GM12878 (cell line): ENCODE results near the gene ZNF148. TPM values are rescaled to one million over a fixed set of nuclear protein-coding genes. Genes with fewer than 3 reads are reported as not detected.

Experiments used
- ATAC-seq: fragments of 200-7000 bp; cut with Tn5 transposase; 3 replicates; pipeline ENCODE4 v1.9.1; 2020; ENCODE audit warnings: mild to moderate bottlenecking, moderate library complexity
- BruUV-seq: library from RNA; stranded (reverse); fragments of 400-500 nt; replicated peaks from 2 replicates; lab custom pipeline; 2021; lab: Mats Ljungman, UMichigan
- CTCF ChIA-PET: fragments of 300-600 bp; sonication (Branson Sonifier 250); formaldehyde crosslinking; extraction: SDS; loops from one replicate; lab custom pipeline; 2021; ENCODE audit warnings: inconsistent platforms; lab: Yijun Ruan, JAX
- POLR2A ChIA-PET: fragments of 350-600 bp; formaldehyde crosslinking; extraction: SDS; loops from one replicate; lab custom pipeline; 2021; ENCODE audit warnings: inconsistent platforms; lab: Charles Lee
- RAD21 ChIA-PET: fragments of 300-600 bp; sonication (Branson Sonifier 250); formaldehyde crosslinking; loops from one replicate; lab custom pipeline; 2023; ENCODE audit warnings: antibody characterized with exemption; ENCODE audit not compliant: unreplicated experiment; lab: Charles Lee
- SMC1A ChIA-PET: fragments of 300-600 bp; sonication (Branson Sonifier 250); formaldehyde crosslinking; loops from one replicate; lab custom pipeline; 2023; ENCODE audit not compliant: unreplicated experiment, uncharacterized antibody; lab: Charles Lee
- DNase-seq: peaks from one replicate; pipeline ENCODE4 v3.0.0-alpha.2; 2011; ENCODE audit warnings: low read depth, low spot score
- FAIRE-seq: peaks from 3 replicates; lab custom pipeline; 2011; peaks lifted over from hg19 to GRCh38; lab: Jason Lieb, UNC
- H2AFZ ChIP-seq: 2 replicates; pipeline ENCODE4 v1.6.0; 2011; ENCODE audit warnings: low read depth, low read length, control low read depth; ENCODE audit not compliant: control insufficient read depth
- H3K27ac ChIP-seq: 2 replicates; pipeline ENCODE4 v1.5.1; 2011; ENCODE audit warnings: control low read depth; ENCODE audit not compliant: control insufficient read depth, insufficient read depth
- H3K27me3 ChIP-seq, 2 experiments: replicated peaks in 1 of 2; 2 replicates each; pipeline versions ENCODE4 v1.6.0 to v1.6.1; 2011; ENCODE audit warnings: low read length in 1 of 2; ENCODE audit not compliant: control insufficient read depth in 2 of 2, insufficient read depth in 2 of 2
- H3K36me3 ChIP-seq, 2 experiments: 2 replicates each; pipeline ENCODE4 v1.5.1; 2011; ENCODE audit warnings: low read length in 1 of 2; ENCODE audit not compliant: control insufficient read depth in 2 of 2, insufficient read depth in 2 of 2
- H3K4me1 ChIP-seq: 2 replicates; pipeline ENCODE4 v1.6.1; 2011; ENCODE audit warnings: mild to moderate bottlenecking, low read length, moderate library complexity, mixed read lengths; ENCODE audit not compliant: control insufficient read depth, insufficient read depth
- H3K4me2 ChIP-seq: 2 replicates; pipeline ENCODE4 v1.6.0; 2011; ENCODE audit warnings: control low read depth; ENCODE audit not compliant: control insufficient read depth, insufficient read depth
- H3K4me3 ChIP-seq: fragments of 200-600 bp; sonication (generic); 2 replicates; pipeline ENCODE4 v1.5.1; 2016
- H3K79me2 ChIP-seq: 2 replicates; pipeline ENCODE4 v1.6.0; 2011; ENCODE audit warnings: low read length; ENCODE audit not compliant: control insufficient read depth, insufficient read depth
- H3K9ac ChIP-seq: 2 replicates; pipeline ENCODE4 v1.8.0; 2011; ENCODE audit warnings: low read length, control low read depth, mixed read lengths; ENCODE audit not compliant: control insufficient read depth, insufficient read depth
- H3K9me3 ChIP-seq: replicated peaks from 3 replicates; pipeline ENCODE4 v1.5.1; 2011; ENCODE audit warnings: mild to moderate bottlenecking, low read length; ENCODE audit not compliant: control insufficient read depth, insufficient read depth
- H4K20me1 ChIP-seq: 2 replicates; pipeline ENCODE4 v1.6.0; 2011; ENCODE audit not compliant: control insufficient read depth, insufficient read depth
- CBFB ChIP-seq: IDR thresholded peaks from 2 replicates; pipeline ENCODE4 v1.6.1; 2016; ENCODE audit warnings: antibody characterized with exemption, low read depth
- CEBPB ChIP-seq, 2 experiments: fragments of 150-350 bp in 1 of 2; IDR thresholded peaks; 2 replicates each; pipeline ENCODE4 v1.6.1; 2012 to 2014; ENCODE audit warnings: low read depth in 2 of 2, low read length in 2 of 2, borderline replicate concordance in 1 of 2, inconsistent platforms in 1 of 2
- E4F1 ChIP-seq: fragments of 450-650 bp; IDR thresholded peaks from 2 replicates; pipeline ENCODE4 v1.6.1; 2018; ENCODE audit warnings: borderline replicate concordance, mild to moderate bottlenecking; ENCODE audit not compliant: partially characterized antibody
- NR2C2 ChIP-seq: IDR thresholded peaks from 2 replicates; pipeline ENCODE4 v1.6.1; 2011; ENCODE audit warnings: borderline replicate concordance, low read depth; ENCODE audit not compliant: control insufficient read depth, insufficient read length
- RAD21 ChIP-seq: IDR thresholded peaks from 2 replicates; pipeline ENCODE4 v1.6.1; 2011; ENCODE audit warnings: mild to moderate bottlenecking, low read depth, low read length, moderate library complexity; ENCODE audit not compliant: insufficient read depth
- SIN3A ChIP-seq: IDR thresholded peaks from 2 replicates; pipeline ENCODE4 v1.6.1; 2012; ENCODE audit warnings: low read depth, low read length, improper control_type of control experiment
- SPI1 ChIP-seq: IDR thresholded peaks from 2 replicates; pipeline ENCODE4 v1.6.1; 2011; ENCODE audit warnings: low read depth, mild to moderate bottlenecking, low read length, moderate library complexity, borderline replicate concordance; ENCODE audit not compliant: insufficient read depth
- SUPT20H ChIP-seq: IDR thresholded peaks from 2 replicates; pipeline ENCODE4 v1.6.1; 2011; ENCODE audit warnings: low read depth, mild to moderate bottlenecking, low read length, moderate library complexity, borderline replicate concordance; ENCODE audit not compliant: control insufficient read depth
- TBL1XR1 ChIP-seq: IDR thresholded peaks from 2 replicates; pipeline ENCODE4 v1.6.1; 2012; ENCODE audit warnings: low read depth, low read length, improper control_type of control experiment
- USF1 ChIP-seq: IDR thresholded peaks from 2 replicates; pipeline ENCODE4 v1.6.1; 2011; ENCODE audit warnings: borderline replicate concordance, low read depth, mild to moderate bottlenecking, moderate library complexity, mixed read lengths, low read length; ENCODE audit not compliant: insufficient read depth; ENCODE audit errors: extremely low read length
- ZBTB33 ChIP-seq: fragments of 450-650 bp; IDR thresholded peaks from 2 replicates; pipeline ENCODE4 v1.6.1; 2017; ENCODE audit warnings: mild to moderate bottlenecking
- WGBS: methylation state at CpG from one replicate; pipeline ENCODE4 v1.1.6; 2016; ENCODE audit warnings: low lambda C conversion rate; ENCODE audit not compliant: insufficient replicate concordance, insufficient coverage; ENCODE audit errors: missing lambda C conversion rate; 5-methylcytosine and 5-hydroxymethylcytosine counted together
- in situ Hi-C: fragments of 300-500 bp; cut with MboI; formaldehyde crosslinking; loops from 9 replicates; pipeline ENCODE4 v1.14.3; 2018; ENCODE audit warnings: mixed read lengths
- intact Hi-C: fragments of 100-400 bp; cut with micrococcal nuclease; formaldehyde crosslinking; loops from one replicate; pipeline ENCODE4 v1.14.2; 2022; ENCODE audit not compliant: unreplicated experiment
- polyA plus RNA-seq, 11 experiments: library from polyadenylated mRNA; depleted of rRNA in 4 of 11; unstranded in 6 of 11; stranded (reverse) in 5 of 11; fragments of >200 nt; fragmentation: Nextera tagmentation in 4 of 11; fragmentation: Illumina TruSeq in 1 of 11; extraction: Ambion mirVana in 4 of 11; extraction: Trizol in 1 of 11; gene quantifications; 1 replicate in 1 of 11; 2 replicates in 10 of 11; pipeline versions ENCODE4 v1.2.1 to v1.2.3, GENCODE V29; 2011 to 2016; ENCODE audit warnings: inconsistent platforms in 2 of 11, missing spikeins in 2 of 11, low read depth in 1 of 11
- total RNA-seq, 4 experiments: library from RNA; depleted of rRNA in 3 of 4; stranded (reverse); fragments of >200 nt in 3 of 4; fragmentation: Illumina TruSeq in 1 of 4; extraction: Trizol in 1 of 4; gene quantifications; 2 replicates each; pipeline versions ENCODE4 v1.2.1 to v1.2.3, GENCODE V29; 2013 to 2021

The ZNF148 gene
- total and polyA plus RNA-seq, 10 of the 15 experiments (the other 5 are each of a cell fraction or from before 2014, with no cell fraction given), result 8.6 to 40.4 (median 26.7) TPM

- TF ChIP-seq RAD21 (no peak), SUPT20H (no peak), USF1 (no peak), SIN3A (no peak), CBFB (no peak), SPI1 (no peak), E4F1 (no peak), NR2C2 (no peak), ZBTB33 (no peak), TBL1XR1 (no peak), CEBPB (IDR thresholded peaks at IDR 0.05; ENCODE audit: borderline replicate concordance in 1 of 2, low read depth in 2 of 2, low read length in 2 of 2) (no peak)
- no TSS peak for BruUV-seq
- no peak for FAIRE-seq
- H3K27me3 ChIP-seq, result no peaks in the 10 kb centered on the region
- peaks cover 0 to 6% of the 10 kb centered on the region in 2 experiments; a peak in 1 of 4 replicates for H3K36me3 ChIP-seq
- DNase-seq, result no peak
- ChIA-PET CTCF (interaction anchor here (0.9 to 1.5 kb wide), 4 partner anchors 18 to 499 kb away, joined by 3 to 5 read pairs (median 4); no protein-coding TSS in a partner anchor), SMC1A (interaction anchor here (1.0 to 1.4 kb wide), 5 partner anchors 11 to 58 kb away, joined by 3 to 4 read pairs (median 3); no protein-coding TSS in a partner anchor), RAD21 (interaction anchor here (1.4 kb wide), 1 partner anchor 28 kb away, joined by 3 read pairs; no protein-coding TSS in a partner anchor), POLR2A (no interaction called here)
- no peaks in the 10 kb centered on the region; the same call in none of the 3 replicates for H3K9me3 ChIP-seq
- H3K27ac ChIP-seq, result no peak overlapping the region
- no peaks in the 10 kb centered on the region for H3K79me2 ChIP-seq
- ATAC-seq, result no peak
- no peaks in the 10 kb centered on the region for H3K4me1 ChIP-seq
- in situ Hi-C loops, result no loop called here
- H3K4me2 ChIP-seq, result no peak overlapping the region
- intact Hi-C loops, result no loop called here
- H2AFZ ChIP-seq, result no peak overlapping the region
- no peak overlapping the region for H3K9ac ChIP-seq
- H3K4me3 ChIP-seq, result no peak overlapping the region
- WGBS, result 98% methylated on average over 2 of the region's 2 CpGs
- no peaks in the 10 kb centered on the region for H4K20me1 ChIP-seq
Observed at GRCh38 chr3:125260158-125260557, 115.0 kb downstream of the ZNF148 start.
